H1 (cell line): ENCODE measurements around the gene ANKRD2. TPM values are rescaled to one million over a fixed set of nuclear protein-coding genes. Genes with fewer than 3 reads are reported as not detected.

Experiments
- ATF3 ChIP-seq: IDR thresholded peaks from 2 replicates; pipeline ENCODE4 v1.6.1; 2011; ENCODE audit warnings: low read depth, mild to moderate bottlenecking, low read length; ENCODE audit not compliant: insufficient read depth
- BRCA1 ChIP-seq: IDR thresholded peaks from 2 replicates; pipeline ENCODE4 v1.6.1; 2012; ENCODE audit warnings: low read depth, low read length, improper control_type of control experiment
- CBX5 ChIP-seq: fragments of 300-800, 300-1000 bp; sonication (generic); IDR thresholded peaks from 2 replicates; pipeline ENCODE4 v1.7.1; 2016; ENCODE audit warnings: antibody characterized with exemption, low read length, low read depth
- CHD7 ChIP-seq: fragments of 300-600 bp; sonication (generic); IDR thresholded peaks from 2 replicates; pipeline ENCODE4 v1.7.1; 2012; ENCODE audit warnings: low read length, moderate library complexity, mild to moderate bottlenecking, inconsistent platforms; ENCODE audit not compliant: insufficient replicate concordance
- EP300 ChIP-seq, 2 experiments: IDR thresholded peaks; 1 replicate in 1 of 2; 2 replicates in 1 of 2; pipeline ENCODE4 v1.6.1; 2011 to 2012; ENCODE audit warnings: low read depth in 2 of 2, low read length in 2 of 2, mild to moderate bottlenecking in 2 of 2, borderline replicate concordance in 1 of 2, inconsistent platforms in 1 of 2, moderate library complexity in 1 of 2
- KDM5A ChIP-seq: fragments of 200-600 bp; IDR thresholded peaks from 2 replicates; pipeline ENCODE4 v1.7.1; 2012; ENCODE audit warnings: mild to moderate bottlenecking, low read length, inconsistent platforms, mixed read lengths
- NANOG ChIP-seq: IDR thresholded peaks from 2 replicates; pipeline ENCODE4 v1.6.1; 2011; ENCODE audit warnings: low read length, low read depth, mild to moderate bottlenecking, inconsistent platforms; ENCODE audit not compliant: insufficient read depth, poor library complexity, severe bottlenecking
- POLR2A ChIP-seq, 2 experiments: IDR thresholded peaks; 1 replicate in 1 of 2; 2 replicates in 1 of 2; pipeline ENCODE4 v1.6.1; 2011; ENCODE audit warnings: low read depth in 2 of 2, low read length in 2 of 2, mild to moderate bottlenecking in 2 of 2; ENCODE audit errors: control extremely low read depth in 1 of 2
- RAD21 ChIP-seq, 2 experiments: IDR thresholded peaks in 1 of 2; conservative IDR thresholded peaks in 1 of 2; 2 replicates each; pipeline ENCODE4 v1.6.1; 2011; ENCODE audit warnings: low read depth in 2 of 2, low read length in 2 of 2, improper control_type of control experiment in 1 of 2, inconsistent platforms in 1 of 2, mild to moderate bottlenecking in 1 of 2, moderate library complexity in 1 of 2
- TBP ChIP-seq: IDR thresholded peaks from 2 replicates; pipeline ENCODE4 v1.6.1; 2011; ENCODE audit warnings: low read depth, low read length, improper control_type of control experiment
- polyA plus RNA-seq, 7 experiments: library from polyadenylated mRNA; depleted of rRNA in 3 of 7; stranded (reverse) in 5 of 7; unstranded in 2 of 7; fragments of >200 nt in 5 of 7; fragments of 200-250 nt in 2 of 7; gene quantifications; 1 replicate in 5 of 7; 2 replicates in 1 of 7; 4 replicates in 1 of 7; pipeline versions ENCODE4 v1.2.1 to v1.2.3, GENCODE V29; 2011 to 2013; ENCODE audit warnings: missing spikeins in 2 of 7, mixed read lengths in 2 of 7
- total RNA-seq: library from RNA; stranded (reverse); fragmentation: NEBNext Ultra II Directional; extraction: Animal tissue kit (Norgen Biotek cat#: 25700); gene quantifications from 2 replicates; pipeline ENCODE4 v1.2.1, GENCODE V29; 2021

ANKRD2 gene
- total and polyA plus RNA-seq, 2 of the 8 experiments (the other 6 are each of a cell fraction or from before 2014, with no cell fraction given), result not detected

GRCh38 chr10:97608991-97609561, 36.5 kb downstream of the ANKRD2 start (continued):
- TF ChIP-seq CHD7 (no peak), EP300 (IDR thresholded peaks at IDR 0.05; ENCODE audit: borderline replicate concordance in 1 of 2, low read depth in 2 of 2, low read length in 2 of 2) (no peak), KDM5A (no peak), NANOG (no peak), POLR2A (IDR thresholded peaks at IDR 0.05; ENCODE audit: control extremely low read depth in 1 of 2, low read depth in 2 of 2, low read length in 2 of 2) (no peak), RAD21 (IDR thresholded peaks at IDR 0.05 in 1 of 2, conservative IDR thresholded peaks at IDR 0.05 in 1 of 2; ENCODE audit: low read depth in 2 of 2, low read length in 2 of 2) (no peak), TBP (no peak), BRCA1 (no peak), CBX5 (no peak), ATF3 (no peak)
